SKM-1 (cell line): ENCODE data around the gene RCE1.

Source experiments
- DNase-seq: peaks from one replicate; lab custom pipeline; 2025; ENCODE audit not compliant: unreplicated experiment; lab: John Stamatoyannopoulos, UW

The RCE1 gene

GRCh38 chr11:66856496-66857233 lies 13.4 kb downstream of the RCE1 start, which contains the start of gene LRFN4:
Gene LRFN4, plus strand, starts transcription at chr11:66857064. Its CDS starts 681 bp downstream, at chr11:66857745.
- DNase-seq = no peak

- no peak for DNase-seq
Measured at GRCh38 chr11:66857234-66857926, 14.1 kb downstream of the RCE1 start.

- DNase-seq = no peak
Measured at GRCh38 chr11:66857927-66858185, 14.6 kb downstream of the RCE1 start.

GRCh38 chr11:66858186-66858938 lies 15.1 kb downstream of the RCE1 start:
- DNase-seq = no peak

- no peak for DNase-seq
Measured at GRCh38 chr11:66858939-66859685, 15.9 kb downstream of the RCE1 start.

- no peak for DNase-seq
Measured at GRCh38 chr11:66859686-66860448, 16.6 kb downstream of the RCE1 start.

- DNase-seq = no peak
Measured at GRCh38 chr11:66860449-66860831, 17.2 kb downstream of the RCE1 start.

- DNase-seq = no peak
Measured at GRCh38 chr11:66861038-66861773, 18.0 kb downstream of the RCE1 start.

- DNase-seq = no peak
Measured at GRCh38 chr11:66861774-66862558, 18.7 kb downstream of the RCE1 start.

- no peak for DNase-seq
Measured at GRCh38 chr11:66862559-66863037, 19.4 kb downstream of the RCE1 start.

GRCh38 chr11:66863428-66864125 lies 20.3 kb downstream of the RCE1 start:
- DNase-seq = no peak

GRCh38 chr11:66864172-66864901 lies 21.1 kb downstream of the RCE1 start:
- DNase-seq = no peak

GRCh38 chr11:66864924-66865697 lies 21.9 kb downstream of the RCE1 start:
- no peak for DNase-seq

GRCh38 chr11:66866007-66866406 lies 22.8 kb downstream of the RCE1 start:
- no peak for DNase-seq

GRCh38 chr11:66866511-66866986 lies 23.3 kb downstream of the RCE1 start:
- no peak for DNase-seq

GRCh38 chr11:66867425-66868040 lies 24.3 kb downstream of the RCE1 start:
- no peak for DNase-seq
